Measurements from ENCODE around the gene ORAI2.

The ORAI2 gene

DNA sequence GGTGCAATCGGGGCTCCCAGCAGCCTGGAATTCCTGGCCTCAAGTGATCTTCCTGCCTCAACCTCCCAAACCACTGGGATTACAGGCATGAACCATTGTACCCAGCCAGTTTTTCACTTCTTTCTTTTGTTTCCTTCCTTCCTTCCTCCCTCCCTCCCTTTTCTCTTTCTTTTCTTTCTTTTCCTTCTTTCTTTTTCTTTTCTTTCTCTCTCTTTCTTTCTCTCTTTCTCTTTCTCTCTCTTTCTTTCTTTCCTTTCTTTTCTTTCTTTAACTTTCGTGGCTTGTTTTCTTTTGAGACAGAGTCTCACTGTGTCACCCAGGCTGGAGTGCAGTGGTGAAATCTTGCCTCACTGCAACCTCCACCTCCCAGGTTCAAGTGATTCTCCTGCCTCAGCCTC lies 12.3 kb downstream of the ORAI2 start:
- no peak for TF ChIP-seq FOXP2 (optimal IDR thresholded peaks at IDR 0.05; ENCODE audit: borderline replicate concordance, extremely low read depth, extremely low read length, insufficient read depth)
- TF ChIP-seq, protein P1, sequence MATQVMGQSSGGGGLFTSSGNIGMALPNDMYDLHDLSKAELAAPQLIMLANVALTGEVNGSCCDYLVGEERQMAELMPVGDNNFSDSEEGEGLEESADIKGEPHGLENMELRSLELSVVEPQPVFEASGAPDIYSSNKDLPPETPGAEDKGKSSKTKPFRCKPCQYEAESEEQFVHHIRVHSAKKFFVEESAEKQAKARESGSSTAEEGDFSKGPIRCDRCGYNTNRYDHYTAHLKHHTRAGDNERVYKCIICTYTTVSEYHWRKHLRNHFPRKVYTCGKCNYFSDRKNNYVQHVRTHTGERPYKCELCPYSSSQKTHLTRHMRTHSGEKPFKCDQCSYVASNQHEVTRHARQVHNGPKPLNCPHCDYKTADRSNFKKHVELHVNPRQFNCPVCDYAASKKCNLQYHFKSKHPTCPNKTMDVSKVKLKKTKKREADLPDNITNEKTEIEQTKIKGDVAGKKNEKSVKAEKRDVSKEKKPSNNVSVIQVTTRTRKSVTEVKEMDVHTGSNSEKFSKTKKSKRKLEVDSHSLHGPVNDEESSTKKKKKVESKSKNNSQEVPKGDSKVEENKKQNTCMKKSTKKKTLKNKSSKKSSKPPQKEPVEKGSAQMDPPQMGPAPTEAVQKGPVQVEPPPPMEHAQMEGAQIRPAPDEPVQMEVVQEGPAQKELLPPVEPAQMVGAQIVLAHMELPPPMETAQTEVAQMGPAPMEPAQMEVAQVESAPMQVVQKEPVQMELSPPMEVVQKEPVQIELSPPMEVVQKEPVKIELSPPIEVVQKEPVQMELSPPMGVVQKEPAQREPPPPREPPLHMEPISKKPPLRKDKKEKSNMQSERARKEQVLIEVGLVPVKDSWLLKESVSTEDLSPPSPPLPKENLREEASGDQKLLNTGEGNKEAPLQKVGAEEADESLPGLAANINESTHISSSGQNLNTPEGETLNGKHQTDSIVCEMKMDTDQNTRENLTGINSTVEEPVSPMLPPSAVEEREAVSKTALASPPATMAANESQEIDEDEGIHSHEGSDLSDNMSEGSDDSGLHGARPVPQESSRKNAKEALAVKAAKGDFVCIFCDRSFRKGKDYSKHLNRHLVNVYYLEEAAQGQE (IDR thresholded peaks at IDR 0.05; ENCODE audit: insufficient read depth in 1 of 2, low read depth in 2 of 2, low read length in 2 of 2): no peak
- no peak for TF ChIP-seq SIN3A (IDR thresholded peaks at IDR 0.05; ENCODE audit: borderline replicate concordance, insufficient read depth, low read length)

DNA sequence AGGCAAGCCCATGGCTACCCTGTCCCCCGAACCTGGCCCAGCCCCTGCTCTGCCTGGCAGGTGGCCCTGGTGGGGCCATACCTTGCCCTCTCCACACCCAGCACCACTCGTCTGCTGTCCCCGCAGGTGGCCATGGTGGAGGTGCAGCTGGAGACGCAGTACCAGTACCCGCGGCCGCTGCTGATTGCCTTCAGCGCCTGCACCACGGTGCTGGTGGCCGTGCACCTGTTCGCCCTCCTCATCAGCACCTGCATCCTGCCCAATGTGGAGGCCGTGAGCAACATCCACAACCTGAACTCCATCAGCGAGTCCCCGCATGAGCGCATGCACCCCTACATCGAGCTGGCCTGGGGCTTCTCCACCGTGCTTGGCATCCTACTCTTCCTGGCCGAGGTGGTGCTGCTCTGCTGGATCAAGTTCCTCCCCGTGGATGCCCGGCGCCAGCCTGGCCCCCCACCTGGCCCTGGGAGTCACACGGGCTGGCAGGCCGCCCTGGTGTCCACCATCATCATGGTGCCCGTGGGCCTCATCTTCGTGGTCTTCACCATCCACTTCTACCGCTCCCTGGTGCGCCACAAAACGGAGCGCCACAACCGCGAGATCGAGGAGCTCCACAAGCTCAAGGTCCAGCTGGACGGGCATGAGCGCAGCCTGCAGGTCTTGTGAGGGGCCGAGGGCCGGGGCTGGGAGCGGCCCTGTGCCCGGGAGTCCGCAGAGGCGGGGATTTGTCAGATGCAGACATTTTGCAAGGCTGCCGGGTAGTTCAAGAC lies 13.2 kb downstream of the ORAI2 start:
- no peak for TF ChIP-seq TAF1 (IDR thresholded peaks at IDR 0.05; ENCODE audit: borderline replicate concordance, insufficient read depth, low read length)
- no peak for TF ChIP-seq SIN3A (IDR thresholded peaks at IDR 0.05; ENCODE audit: borderline replicate concordance, insufficient read depth, low read length)
- TF ChIP-seq POLR2AphosphoS5 (IDR thresholded peaks at IDR 0.05; ENCODE audit: low read depth, low read length): no peak
- TF ChIP-seq, protein P1 (IDR thresholded peaks at IDR 0.05; ENCODE audit: insufficient read depth in 1 of 2, low read depth in 2 of 2, low read length in 2 of 2): no peak
- no peak for TF ChIP-seq FOXP2 (optimal IDR thresholded peaks at IDR 0.05; ENCODE audit: borderline replicate concordance, extremely low read depth, extremely low read length, insufficient read depth)

GRCh38 chr7:102447311-102447710 lies 13.9 kb downstream of the ORAI2 start:
- TF ChIP-seq, protein P1 (IDR thresholded peaks at IDR 0.05; ENCODE audit: insufficient read depth in 1 of 2, low read depth in 2 of 2, low read length in 2 of 2): no peak
- TF ChIP-seq SIN3A (IDR thresholded peaks at IDR 0.05; ENCODE audit: borderline replicate concordance, insufficient read depth, low read length) (no peak), POLR2AphosphoS5 (IDR thresholded peaks at IDR 0.05; ENCODE audit: low read depth, low read length) (no peak), TAF1 (IDR thresholded peaks at IDR 0.05; ENCODE audit: borderline replicate concordance, insufficient read depth, low read length) (no peak), FOXP2 (optimal IDR thresholded peaks at IDR 0.05; ENCODE audit: borderline replicate concordance, extremely low read depth, extremely low read length, insufficient read depth) (no peak)

DNA sequence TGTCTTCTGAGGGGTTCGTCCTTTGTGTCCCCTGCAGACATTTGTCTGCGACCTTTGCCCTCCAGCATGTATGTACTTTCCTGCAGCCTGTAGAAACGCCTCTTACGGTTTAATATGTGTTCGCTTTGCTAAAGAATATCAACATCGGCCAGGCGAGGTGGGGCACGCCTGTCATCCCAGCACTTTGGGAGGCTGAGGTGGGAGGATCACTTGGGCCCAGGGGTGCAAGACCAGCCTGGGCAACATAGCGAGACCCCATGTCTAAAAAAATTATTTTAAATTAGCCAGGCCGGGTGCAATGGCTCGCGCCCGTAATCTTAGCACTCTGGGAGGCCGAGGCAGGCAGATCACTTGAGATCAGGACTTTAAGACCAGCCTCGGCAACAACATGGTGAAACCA lies 15.8 kb downstream of the ORAI2 start:
- TF ChIP-seq, protein P1 (IDR thresholded peaks at IDR 0.05; ENCODE audit: insufficient read depth in 1 of 2, low read depth in 2 of 2, low read length in 2 of 2): no peak
- TF ChIP-seq TAF1 (IDR thresholded peaks at IDR 0.05; ENCODE audit: borderline replicate concordance, insufficient read depth, low read length): no peak
- TF ChIP-seq SIN3A (IDR thresholded peaks at IDR 0.05; ENCODE audit: borderline replicate concordance, insufficient read depth, low read length): no peak
- TF ChIP-seq FOXP2 (optimal IDR thresholded peaks at IDR 0.05; ENCODE audit: borderline replicate concordance, extremely low read depth, extremely low read length, insufficient read depth): no peak
- no peak for TF ChIP-seq POLR2AphosphoS5 (IDR thresholded peaks at IDR 0.05; ENCODE audit: low read depth, low read length)
